NCI-H1417 (cell line): Measurements from ENCODE around the gene SIM2.

ENCODE experiments used
- DNase-seq, 3 experiments: peaks; one replicate each; lab custom pipeline; 2025; lab: John Stamatoyannopoulos, UW

The SIM2 gene

DNA sequence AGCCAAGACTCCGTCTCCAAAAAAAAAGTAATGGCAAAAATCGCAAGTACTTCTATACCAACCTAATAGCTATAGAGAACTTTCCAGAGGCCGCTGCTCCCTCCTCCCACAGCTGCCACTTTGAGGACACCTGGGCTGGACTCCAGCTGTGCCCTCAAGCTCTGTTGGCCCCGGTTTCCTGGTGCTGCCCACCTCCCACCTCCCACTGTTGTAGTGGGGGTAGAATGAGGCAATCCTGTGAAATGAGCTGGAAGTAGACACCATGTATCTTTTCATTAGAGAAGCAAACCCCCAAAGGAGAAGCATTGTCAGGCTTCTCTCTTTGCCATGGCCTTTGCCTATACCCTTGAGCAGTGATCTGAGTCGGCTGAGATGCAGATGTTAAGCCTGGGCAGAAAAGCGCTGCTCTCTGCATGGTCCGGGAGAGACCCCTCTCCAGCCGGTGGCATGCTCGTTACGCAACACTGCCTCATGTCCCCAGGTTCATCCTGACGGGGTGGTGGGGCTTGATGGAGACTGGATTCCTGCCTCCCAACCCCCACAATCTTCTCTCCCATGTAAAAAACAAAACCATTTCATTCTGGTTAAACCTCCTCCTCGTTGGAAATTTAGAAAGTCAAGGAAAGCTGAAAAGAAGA is 39.7 kb downstream of the SIM2 start:
- no peak for DNase-seq

DNA sequence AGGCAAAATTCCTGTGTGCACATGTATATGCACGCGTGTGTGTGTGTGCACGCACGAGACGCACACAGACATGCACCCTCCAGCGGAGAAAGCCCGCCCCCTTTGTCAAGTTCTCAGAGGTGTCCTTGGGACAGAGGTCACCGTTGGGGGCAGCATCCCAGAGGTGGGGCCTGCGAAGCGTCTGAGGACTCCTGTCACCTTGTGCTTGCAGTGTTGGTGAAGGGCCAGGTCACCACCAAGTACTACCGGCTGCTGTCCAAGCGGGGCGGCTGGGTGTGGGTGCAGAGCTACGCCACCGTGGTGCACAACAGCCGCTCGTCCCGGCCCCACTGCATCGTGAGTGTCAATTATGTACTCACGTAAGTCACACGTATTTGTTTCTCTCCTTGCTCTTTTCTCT is 42.6 kb downstream of the SIM2 start:
- no peak for DNase-seq

DNA sequence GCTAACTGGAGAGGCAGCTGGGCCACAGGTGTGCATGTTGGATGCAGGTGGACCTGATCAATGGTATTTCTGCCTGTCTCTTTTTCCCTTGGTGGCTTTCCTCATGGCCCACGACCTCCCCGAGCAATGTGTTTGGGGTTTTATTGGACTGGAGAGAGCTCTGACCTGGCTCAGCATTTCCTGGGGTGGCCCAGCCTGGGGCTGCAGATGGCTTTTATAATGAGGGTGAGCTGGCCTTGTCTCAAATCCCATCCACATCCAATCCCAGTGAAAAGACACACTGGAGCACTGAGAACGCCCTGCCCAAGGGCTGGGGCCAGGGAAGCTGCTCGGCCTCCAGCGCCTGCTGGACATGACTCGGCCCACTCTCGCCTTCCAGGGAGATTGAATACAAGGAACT is 44.1 kb downstream of the SIM2 start:
- DNase-seq = no peak

DNA sequence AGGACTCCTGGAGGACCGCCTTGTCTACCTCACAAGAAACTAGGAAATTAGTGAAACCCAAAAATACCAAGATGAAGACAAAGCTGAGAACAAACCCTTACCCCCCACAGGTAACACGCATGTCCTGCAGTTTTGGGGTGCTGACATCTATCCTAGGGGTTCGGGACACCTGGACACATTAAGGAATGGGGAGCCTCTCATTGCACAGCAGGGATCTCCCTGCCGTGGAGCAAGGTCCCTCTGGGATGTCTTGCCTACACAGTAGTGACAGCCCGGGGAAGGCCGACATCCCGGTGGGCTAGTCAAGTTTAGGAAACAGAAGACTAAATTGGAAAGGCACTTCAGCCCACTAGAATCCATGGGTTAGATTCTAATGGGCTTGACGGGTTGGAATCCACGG is 44.5 kb downstream of the SIM2 start:
- DNase-seq = no peak

DNA sequence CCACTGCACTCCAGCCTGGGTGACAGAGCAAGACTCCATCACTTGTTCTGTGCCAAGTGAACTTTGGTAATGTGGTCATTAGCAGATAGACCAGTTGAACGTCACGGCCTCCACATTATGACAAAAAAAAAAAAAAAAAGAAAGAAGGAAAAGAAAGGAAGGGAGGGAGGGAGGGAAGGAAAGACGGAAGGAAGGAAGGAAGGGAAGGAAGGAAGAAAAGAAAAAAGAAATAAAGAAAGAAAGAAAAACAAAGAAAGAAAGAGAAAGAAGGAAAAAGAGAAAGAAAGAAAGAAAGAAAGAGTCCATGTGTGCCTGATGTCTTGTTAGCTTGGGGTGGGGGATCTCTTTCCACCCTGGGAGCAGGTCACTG is 45.3 kb downstream of the SIM2 start:
- no peak for DNase-seq

DNA sequence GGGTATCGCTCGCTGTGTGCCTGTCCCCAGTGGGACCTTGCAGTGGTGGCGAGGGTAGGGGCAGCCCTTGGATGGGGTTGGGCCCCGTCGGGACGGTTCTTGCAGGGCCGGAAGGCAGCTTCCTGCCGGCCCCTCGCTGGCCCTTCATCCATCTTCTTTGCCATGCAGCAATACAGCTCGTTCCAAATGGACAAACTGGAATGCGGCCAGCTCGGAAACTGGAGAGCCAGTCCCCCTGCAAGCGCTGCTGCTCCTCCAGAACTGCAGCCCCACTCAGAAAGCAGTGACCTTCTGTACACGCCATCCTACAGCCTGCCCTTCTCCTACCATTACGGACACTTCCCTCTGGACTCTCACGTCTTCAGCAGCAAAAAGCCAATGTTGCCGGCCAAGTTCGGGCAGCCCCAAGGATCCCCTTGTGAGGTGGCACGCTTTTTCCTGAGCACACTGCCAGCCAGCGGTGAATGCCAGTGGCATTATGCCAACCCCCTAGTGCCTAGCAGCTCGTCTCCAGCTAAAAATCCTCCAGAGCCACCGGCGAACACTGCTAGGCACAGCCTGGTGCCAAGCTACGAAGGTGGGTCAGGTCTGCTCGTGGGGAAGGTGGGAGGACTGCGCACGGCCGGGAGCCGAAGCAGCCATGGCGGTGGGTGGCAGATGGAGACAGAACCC is 45.8 kb downstream of the SIM2 start:
- no peak for DNase-seq

DNA sequence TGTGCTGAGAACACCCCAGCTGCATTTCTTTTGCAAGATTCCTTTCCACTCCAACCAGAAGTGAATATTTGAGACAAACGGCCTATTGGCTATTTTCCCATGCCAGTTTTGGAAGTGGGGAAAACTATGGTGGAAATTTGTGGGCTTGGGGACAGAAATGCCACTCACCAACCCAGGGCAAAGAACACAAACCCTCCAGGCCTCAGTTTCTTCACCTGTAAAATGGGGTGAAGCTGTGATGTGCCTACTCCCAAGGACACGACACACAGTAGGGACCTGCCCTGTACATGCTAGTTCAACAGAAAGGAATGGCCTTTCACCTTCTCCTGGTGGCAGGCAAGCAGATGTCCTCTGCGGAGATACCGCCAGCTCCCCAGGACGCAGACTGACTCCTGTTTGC is 46.5 kb downstream of the SIM2 start:
- no peak for DNase-seq

DNA sequence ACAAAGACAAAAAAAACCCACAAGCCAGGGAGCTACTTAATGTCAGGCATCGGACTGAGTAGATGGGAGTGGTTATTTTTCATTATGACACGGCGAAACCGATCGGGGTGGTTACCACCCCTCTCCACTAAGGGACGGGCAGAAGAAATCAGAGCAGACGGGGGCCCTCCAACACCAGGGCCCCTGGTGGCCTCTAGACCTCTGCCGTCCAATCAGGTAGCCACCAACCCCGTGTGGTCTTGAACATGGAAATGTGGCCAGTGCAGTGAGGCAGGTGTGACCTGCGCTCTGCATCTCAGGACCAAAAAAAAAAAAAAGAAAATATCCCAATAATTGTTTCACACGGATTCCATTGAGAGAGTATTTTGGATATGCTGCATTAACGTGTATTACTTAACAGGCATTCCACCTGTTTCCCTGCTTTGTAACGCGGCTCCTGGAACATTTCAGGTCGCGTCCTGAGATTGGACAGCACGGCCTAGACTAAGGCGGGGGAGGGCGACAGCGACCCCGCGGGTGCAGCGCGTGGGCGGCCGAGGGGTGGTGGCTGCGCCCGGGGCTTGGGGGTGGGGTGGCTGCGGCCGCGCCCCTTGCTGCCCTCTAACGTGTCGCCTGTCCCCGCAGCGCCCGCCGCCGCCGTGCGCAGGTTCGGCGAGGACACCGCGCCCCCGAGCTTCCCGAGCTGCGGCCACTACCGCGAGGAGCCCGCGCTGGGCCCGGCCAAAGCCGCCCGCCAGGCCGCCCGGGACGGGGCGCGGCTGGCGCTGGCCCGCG is 48.3 kb downstream of the SIM2 start:
- no peak for DNase-seq

DNA sequence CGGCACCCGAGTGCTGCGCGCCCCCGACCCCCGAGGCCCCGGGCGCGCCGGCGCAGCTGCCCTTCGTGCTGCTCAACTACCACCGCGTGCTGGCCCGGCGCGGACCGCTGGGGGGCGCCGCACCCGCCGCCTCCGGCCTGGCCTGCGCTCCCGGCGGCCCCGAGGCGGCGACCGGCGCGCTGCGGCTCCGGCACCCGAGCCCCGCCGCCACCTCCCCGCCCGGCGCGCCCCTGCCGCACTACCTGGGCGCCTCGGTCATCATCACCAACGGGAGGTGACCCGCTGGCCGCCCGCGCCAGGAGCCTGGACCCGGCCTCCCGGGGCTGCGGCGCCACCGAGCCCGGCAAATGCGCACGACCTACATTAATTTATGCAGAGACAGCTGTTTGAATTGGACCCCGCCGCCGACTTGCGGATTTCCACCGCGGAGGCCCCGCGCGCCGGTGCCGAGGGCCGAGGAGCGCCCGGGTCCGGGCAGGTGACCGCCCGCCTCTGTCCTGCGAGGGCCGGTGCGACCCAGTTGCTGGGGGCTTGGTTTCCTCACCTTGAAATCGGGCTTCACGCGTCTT is 49.0 kb downstream of the SIM2 start:
- no peak for DNase-seq

DNA sequence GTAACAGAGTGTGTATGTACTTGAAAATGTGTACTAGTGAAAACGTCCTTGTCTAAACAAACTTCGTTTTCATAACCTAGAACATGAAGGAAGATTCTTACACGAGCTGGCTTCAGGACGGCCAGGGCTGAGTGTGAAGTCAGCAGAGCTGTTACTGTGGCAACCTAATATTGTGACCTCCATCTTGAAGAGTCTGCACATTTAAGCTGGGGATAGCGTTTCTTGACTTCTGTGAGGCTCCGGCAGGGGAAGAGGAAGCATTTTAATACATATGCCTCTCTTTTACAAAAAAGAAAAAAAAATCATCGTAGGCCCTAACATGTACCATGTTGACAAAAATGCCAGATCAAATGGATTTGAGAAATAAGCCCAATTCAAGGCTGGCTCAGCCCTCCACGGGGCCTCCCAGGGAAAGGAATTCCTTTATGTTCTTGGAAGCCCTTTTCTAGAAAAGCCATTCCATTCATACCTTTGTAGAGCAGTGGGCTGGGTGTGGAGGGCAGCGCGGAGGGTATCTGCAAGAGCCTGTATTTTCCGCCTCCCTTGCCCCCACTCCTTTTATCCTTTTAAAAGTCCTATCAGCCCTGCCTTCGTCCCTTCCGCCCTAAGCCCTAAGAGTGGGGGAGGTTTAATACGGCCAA is 51.1 kb downstream of the SIM2 start:
- no peak for DNase-seq

DNA sequence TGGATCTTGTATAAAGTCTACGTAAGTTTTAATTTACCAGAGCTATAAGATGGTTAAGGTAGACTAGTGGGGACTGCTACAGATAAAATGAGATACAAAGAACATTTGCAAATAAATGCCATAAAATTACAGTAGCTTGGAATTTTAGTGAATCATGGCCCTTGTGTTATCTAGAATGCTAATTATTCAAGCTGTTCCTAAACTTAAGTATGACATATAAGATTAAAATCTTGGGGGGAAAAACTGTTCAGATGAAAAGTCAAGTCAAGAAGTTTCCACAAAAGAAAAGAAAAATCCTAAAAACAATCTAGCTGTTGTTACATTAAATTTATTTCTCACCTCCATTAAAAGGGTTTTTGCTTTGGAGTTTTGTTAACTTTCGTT is 51.7 kb downstream of the SIM2 start:
- no peak for DNase-seq

DNA sequence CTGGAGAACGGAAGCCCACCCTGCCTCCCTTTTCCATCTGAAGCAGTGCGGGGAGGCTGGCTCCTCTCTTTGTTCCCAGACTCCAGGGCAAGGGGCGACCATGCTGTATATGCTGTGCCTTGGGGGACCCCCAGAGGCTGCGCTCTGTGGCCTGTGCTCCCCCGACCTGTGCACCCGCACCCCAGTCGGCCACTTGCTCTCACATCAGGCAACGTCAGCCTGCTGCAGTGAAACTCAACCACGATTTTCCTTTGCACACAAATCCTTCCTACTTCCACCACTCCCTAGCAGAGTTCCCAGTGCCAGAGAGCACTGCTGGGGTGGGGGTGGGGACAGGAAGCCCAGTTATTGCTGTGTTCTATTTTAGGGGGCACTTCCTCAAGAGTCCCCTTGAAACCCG is 52.5 kb downstream of the SIM2 start:
- no peak for DNase-seq

DNA sequence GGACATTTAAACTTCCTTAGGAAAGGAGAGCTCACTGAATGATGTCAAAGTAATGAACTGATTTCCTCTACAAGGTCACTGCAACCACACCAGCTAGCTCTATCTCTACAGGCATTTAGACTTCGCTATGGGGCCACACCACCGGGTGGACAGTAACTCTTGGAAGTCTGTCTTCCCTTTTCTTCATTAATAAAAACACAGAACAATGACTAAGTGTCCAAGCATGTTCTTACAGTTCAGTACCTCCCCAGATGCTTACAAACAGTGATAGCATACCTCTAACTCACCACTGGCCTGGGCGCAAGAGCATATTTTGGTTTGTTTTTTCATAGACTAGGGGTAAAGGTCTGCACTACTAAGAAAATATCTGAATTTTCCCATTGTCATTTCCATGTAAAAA is 54.6 kb downstream of the SIM2 start:
- DNase-seq = no peak

DNA sequence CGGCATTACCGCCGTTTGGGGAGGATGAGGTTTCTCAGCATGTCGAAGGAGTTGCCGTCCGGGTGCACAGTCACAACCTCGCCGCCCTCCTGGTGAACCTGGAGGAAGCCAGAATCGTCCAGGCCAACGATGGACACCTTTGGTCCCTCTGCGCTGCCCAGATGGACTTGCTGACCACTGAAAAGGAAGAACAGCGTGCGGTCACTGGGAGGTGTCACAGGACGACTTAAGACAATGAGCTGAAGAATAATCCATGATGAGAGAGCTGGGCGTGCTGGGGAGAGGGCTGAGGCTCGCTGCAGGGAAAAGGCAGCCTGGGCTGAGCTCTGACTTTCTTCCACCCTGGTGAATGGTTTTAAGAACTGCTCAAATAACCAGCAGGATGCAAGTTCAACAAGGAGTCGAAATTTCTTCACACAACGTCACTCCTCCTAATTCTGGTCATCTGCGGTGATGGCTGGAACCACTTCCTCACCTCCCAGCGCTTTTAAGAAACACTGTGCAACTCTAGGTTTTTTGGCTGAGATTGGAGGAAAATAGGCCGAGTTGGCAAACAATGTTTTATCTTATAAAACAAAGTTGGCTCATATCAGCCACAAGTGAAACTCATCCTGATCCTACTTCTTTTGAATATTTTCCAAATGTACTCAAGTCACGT is 55.5 kb downstream of the SIM2 start:
- DNase-seq = no peak

DNA sequence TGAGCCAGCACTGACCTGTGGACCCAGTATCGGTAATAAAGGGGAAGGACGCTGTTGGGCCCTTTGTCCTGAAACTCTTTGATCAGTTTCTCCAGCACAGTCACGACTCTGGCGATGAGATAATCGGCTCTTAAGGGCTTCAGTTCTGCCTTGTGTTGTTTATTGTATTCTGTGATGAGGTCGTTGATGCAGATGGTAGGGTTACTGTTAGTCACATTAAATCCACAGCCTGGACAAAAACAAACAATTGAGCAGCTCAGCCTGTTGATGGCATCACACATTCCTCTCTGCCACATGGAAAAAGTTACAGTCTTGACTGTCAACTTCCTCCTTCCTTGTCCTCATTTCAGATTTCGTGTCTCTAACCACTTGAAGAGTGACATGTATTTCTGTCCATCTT is 57.6 kb downstream of the SIM2 start:
- peak in 1 of 3 experiments; percentile 11 for DNase-seq

DNA sequence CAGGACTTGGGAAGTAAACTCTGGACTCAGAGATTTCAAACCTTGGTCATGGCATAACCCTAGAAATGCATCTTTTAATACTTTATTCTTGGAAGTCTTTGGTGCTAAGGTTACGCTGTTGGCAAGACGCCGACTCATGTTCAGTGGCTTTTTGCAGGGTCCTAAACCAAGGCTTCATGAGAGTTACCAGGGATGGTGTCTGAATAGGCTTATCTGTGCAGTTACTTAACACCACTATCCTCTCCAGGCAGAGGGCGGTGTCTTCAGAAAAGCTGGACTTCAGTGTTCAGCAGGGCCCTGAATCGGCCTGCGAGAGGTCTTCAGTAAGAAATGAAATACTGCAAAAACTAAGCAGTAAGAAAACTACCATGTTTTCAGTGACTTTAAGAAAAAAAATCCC is 58.3 kb downstream of the SIM2 start:
- no peak for DNase-seq

DNA sequence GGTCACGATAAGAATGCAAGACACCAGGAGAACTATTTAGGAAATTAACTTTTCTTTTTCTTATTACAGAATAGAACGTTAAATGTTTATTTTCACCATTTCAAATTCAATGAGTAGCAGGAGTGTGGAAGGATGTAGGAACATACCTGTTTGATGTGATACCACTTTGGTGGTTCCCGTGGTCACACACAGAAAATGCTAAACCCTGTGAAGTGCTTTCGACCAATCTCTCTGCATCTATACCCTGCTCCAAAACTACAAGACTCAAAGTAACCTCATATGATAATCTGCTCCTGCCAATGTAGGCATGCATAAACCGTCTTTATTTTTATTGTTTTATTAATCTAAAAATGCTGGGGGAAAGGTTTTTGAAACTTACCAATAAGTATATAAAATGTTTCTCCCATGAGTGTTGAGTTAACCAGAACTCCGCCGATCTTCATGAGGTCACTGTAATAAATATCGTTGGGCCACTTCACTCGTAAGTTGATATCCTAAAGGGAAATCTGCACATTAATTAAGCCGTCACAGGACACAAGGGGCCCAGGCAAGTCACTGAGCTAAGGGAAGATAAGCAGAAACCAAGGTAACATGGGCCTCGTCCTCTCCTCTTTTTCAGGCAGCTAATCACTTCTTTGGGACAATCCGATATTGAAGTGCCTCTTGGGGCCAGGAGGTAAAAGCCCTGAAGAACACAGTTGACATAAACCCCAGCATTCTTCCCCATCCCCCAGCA is 60.6 kb downstream of the SIM2 start:
- DNase-seq = peak in 2 of 3 experiments; percentile 8 to 40

DNA sequence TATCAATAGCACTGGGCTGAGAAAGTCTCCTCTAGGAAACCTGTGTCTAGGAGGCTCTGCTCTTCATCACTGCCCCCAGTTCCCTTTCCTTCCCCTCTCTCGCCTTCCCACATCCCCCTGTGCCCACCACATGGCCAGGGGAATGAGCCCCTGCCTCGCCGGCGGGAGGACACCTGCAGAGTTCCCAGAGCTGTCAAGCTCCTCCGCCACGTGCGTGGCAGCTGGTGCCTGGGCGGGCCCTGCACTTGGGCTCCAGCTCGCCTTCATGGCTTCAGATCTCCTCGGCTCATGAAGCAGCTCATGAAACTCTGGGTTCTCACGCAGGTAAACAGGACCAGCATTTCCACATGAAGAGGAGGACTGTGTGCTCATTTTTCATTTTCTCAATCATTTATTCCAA is 62.8 kb downstream of the SIM2 start:
- DNase-seq = no peak

DNA sequence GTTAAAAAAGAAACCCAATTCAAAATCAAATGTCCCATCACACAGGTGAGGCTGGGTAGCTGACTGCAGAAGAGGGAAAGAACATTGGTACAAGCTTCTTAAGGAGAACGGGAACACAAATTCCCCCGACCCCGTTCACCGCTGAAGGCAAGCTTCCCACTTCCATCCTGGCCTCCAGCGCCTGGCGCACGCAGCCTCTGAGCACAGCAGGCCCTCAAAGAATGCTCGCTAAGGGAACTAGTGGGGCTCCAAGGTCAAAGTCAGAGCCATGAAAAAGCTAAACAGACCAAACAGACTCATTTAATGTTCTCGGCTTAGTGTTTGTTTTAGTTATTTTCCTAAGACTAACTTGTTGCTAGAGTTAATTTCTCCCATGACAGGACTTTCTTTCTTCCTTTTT is 63.7 kb downstream of the SIM2 start:
- no peak for DNase-seq

DNA sequence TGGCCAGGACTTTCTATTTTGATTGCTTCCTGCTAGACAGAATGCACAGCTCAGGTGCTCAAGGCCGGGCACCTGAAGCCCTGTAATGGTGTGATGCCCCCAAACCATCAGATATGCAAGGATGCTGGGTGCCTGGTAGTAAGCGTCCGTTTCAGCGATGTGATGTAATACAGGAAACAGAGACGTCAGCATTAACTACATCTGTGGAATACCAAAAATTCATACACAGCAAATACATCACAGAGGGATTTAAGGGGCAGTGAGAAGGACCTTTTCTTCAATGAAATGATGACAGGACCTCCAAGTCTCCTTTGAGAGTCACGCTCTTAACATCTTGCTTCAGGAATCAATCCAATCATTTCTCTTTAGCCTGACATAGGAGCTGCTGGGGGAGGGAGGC is 64.4 kb downstream of the SIM2 start:
- DNase-seq = no peak

DNA sequence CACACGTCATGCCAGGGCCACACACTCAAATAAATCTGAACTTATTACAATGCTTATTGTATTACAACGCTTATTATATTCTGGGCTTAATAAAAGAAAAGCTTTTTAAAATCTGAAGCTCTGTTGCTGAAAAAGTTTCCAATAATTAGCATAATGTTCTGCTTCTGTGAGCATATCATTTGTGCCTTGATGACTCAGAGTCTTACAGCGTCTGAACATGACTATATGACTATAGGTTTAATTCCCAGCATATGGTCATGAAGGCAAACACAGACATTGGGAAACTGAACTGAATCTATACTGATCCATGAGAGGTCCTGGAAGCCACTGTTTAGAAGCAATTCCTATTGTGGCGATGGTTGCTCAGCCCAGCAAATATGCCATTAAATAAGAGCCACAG is 66.3 kb downstream of the SIM2 start:
- DNase-seq = no peak
